GM18907 (cell line): ENCODE data around the gene DCDC2C.
"Not testable (repeated sequence)": the region's sequence is repeated elsewhere in the genome, so short reads cannot be mapped to it uniquely, and the experiment has no call there.

ENCODE experiments used
- ATAC-seq: cut with Tn5 transposase; IDR thresholded peaks from one replicate; pipeline ENCODE4 v1.9.1; 2021; ENCODE audit warnings: mild to moderate bottlenecking, moderate library complexity; ENCODE audit not compliant: unreplicated experiment

The DCDC2C gene, protein sequence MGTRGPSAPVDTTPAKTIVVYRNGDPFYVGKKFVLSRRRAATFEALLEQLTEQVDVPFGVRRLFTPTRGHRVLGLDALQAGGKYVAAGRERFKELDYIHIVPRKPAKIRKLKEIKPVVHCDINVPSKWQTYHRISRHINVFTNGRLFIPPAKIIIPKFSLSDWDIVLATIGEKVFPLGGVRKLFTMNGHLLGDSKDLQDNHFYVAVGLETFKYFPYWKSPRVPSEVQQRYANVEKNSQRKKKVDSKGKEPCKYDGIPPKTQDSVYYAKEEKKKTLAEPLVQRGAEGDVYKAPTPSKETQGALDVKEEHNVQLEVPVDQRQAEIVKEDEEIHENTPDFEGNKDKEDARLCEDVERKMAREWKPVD

DNA sequence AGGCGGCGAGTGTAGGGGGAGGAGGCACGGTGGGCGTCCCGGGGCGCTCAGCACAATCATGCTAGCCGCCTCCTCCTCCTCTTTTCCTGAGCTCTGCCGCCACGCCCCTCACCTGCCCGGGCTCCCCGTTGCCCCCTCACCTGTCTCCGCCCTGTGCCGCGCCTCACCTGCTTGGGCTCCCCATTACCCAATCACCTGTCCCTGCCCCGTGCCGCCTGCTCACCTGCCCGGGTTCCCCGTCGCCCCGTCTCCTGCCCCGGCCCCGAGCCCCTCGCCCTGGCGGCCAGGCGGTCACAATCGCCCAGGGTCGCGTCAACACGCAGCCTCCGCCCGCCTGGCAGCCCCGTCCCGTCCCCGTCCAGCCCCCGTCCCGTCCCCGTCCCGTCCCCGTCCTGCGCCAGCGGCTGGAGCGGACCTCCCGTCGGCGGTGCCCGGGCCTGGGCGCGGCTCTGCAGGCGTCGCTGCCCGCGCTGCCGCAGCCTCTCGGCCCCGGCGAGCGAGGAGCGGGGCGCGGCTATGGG is at the start of gene DCDC2C:
DCDC2C (plus strand) TSS at position 340 of the 521 bp plus-strand sequence; CDS start at position 517, 177 bp downstream.
- ATAC-seq, result no peak

DNA sequence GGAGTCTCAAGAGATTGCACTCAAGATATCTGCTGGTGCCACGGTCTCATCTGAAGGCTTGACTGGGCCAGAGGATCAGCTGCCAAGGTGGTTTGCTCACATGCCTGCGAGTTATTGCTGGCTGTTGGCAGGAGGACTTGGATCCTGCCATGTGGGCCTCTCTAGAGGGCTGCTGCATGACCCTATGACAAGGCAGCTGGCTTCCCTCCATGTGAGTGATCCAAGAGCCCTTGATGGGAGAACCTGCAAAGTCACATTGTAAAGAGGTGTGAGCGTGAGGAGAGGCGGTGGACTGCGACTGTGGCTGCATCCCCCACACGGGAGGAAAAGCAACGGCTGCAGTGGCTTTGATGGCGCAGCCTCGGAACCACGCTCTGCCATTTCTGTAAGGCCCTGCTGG is 49.4 kb upstream of the DCDC2C start:
- no peak for ATAC-seq

DNA sequence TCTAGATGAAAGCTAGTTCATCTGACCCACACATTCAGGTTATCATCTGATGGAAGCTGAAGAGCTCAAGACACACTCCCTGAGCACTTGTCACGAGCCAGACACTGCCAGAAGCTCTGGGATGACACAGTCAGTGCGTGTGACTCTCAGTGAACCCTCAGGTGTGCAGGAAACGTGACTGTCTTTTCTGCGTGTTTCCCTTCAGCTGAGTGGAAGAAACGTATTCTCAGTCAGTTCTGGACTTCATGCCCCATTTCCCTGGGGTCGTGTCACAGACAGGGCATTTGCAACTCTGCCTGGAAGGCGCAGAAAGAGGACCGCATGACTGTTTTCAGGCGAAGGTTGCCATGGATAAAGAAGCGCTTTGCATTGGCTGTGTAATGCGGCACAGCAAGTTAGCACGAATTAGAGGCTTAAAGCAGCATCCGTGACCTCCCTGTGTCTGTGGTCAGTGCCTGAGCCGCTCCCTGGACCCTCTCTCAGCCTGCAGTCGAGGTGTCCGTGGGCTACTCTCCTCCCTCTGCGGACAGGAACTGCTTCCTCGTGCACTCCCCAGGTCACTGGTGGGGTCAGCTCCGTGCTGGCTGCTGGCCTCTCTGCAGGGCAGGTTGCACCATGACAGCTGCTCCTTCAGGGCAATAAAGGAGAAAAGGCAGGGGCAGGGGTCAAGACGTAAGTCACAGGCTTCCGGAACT is 48.7 kb upstream of the DCDC2C start:
- no peak for ATAC-seq

DNA sequence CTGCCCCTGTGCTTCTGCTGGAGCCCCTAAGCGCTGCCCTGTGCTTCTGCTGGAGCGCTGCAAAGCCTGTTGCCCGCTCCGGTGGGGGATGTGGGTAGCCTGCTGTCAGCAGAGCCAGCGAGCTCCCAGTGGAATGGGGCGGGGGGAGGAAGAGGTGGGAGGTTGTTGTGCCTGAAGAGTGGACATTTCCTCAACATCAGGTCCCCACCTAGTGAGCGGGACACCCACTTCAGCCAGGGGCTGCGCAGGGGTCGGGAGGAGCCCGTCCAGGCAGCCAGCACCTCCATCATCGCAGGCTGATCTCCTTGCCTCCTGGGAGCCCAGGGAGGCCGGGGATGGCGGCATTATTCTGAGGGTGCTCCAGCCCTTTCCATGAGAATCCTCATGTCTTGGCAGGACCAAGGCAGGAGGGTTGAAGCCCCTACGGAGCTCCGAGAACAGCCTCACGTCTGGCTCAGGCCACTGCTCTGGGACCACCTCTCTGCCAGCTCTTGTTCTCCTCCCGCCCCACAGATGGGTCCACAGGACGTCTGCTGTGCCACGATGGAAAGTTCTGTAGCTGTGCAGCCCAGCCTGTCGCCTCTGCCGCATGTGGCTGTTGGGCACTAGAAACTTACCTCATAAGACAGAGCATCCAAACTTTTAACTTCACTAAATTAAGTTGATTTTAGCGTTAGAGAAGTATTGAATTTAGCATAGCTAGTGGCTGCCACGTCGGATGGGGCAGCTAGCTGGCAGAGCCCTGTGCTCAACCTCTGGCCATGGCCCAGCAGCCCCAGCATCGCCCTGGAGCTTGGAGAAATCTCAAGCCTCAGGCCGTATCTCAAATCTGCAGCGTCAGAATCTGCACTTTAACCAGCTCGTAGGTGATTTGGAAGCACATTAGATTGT is 47.3 kb upstream of the DCDC2C start:
- no peak for ATAC-seq

DNA sequence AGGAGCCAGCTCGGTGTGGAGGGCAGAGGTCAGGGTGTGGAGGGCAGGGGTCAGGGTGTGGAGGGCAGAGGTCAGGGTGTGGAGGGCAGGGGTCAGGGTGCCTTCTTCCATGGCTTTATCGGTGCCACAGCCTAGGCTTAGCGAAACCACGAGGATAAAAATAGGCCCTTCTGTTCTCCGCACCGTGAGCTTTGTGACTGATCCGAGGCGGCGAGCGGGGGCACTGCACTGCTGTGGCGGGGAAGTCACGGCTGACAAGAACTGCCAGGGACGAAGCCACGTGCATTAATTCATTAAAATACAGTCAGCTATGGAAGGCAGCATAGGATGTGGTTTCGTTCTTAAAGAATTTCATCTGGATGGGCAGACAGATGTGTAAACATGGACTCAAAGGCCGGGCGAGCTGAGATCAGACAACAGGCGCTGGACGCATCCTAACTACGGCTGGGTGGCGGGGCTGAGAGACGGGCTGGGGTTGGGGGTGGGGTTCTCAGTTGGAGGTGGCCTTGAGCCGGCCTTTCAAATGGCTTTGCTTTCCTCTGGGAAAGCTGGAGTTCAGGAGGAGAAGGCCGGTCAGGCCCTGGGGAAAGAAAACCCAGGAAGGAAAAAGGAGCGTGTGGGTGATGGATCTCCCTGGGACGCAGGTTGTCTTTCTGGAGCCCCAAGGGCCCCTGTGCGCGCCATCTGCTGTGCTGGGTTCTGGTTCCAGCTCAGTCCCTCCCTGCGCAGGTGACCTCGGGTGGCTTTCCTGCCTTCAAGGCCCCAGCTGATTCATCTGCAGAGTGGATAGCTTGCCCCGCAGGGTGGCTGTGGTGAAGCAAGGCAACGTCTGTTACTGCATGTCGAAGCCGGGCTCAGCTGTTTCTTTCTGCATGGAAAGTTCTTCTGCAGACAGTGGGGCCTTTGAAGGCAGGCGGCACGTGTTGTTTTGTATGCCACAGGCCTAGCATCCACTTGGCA is 46.3 kb upstream of the DCDC2C start:
- no peak for ATAC-seq

DNA sequence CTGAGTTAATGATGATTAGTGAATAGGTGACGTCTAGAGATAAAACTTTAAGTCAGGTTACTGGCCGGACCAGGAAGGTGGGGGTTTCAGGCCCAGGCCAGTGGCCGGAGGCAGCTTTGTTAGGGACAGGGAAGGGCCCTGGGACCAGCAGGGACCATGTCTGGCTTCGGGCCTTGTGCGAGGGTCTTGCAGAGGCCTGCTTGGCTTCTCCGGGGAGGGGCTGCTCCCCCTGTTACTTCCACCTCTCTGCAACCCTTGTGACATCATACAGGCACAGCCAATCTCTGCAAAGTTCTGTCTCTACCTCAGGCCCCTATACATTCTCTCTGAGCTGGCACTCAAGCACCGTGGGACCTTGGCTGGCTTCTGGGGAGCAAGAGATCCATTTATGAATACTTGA is 45.5 kb upstream of the DCDC2C start, which contains the start of gene ALLC:
ALLC (plus strand) TSS at position 320 of the 400 bp plus-strand sequence. CDS start 12,958 bp downstream, outside the sequence.
- no peak for ATAC-seq

DNA sequence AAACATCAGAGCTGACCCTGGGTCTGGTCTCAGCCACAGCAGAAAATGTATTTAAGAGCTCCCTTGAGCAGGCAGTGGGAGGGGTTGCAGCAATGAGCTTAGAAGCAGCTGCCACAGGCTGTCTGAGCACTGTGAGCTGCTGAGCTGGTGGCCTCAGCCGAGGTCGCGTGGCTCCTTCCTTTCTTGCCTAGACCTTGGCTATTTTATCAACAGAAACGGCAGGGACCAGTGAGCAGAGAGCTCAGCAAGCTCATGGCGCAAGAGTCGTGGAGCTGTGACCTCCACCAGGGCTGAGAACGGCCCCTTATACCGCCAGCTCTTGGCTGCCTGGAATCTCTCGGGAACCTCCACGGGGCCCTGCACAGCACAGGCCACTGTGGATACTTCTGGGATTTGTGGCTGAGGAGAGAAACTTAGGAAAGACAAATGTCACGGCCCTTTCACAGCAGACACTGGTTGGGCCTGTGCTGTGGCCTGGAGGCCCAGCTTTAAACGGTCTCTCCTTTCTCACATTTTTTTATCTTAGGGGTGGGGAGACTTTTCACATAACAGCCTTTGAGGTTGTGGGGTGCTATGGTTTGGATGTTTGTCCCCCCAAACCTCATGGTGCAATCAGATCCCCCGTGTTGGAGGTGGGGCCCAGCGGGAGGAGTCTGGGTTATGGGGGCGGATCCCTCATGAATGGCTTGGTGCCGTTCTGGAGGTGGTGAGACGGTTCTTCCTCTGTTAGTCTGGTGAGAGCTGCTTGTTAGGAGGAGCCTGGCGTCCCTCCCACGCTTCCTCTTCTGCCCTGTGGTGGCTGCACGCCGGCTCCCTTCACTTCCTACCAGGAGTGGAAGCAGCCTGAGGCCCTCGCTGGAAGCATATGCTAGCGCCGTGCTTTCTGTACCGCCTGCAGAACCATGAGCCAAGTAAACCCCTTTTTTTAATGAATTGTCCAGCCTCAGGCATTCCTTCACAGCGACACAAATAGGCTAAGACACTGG is 43.6 kb upstream of the DCDC2C start:
- ATAC-seq, result no peak

DNA sequence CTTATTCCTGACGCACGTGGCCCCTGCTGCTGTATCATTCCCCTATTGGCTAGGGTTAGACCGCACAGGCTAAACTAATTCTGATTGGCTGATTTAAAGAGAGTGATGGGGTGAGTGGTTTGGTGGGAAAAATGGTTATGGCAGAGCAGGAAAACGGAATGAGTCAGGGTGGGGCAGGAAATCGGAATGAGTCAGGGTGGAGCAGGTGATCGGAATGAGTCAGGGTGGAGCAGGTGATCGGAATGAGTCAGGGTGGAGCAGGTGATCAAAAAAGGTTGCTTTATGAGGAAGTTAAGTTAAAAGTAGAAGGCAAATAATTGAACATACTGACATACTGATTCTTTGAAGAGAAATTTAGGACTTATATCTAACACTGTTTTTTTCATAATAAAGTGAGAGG is 42.7 kb upstream of the DCDC2C start:
- ATAC-seq, result not testable (repeated sequence)

DNA sequence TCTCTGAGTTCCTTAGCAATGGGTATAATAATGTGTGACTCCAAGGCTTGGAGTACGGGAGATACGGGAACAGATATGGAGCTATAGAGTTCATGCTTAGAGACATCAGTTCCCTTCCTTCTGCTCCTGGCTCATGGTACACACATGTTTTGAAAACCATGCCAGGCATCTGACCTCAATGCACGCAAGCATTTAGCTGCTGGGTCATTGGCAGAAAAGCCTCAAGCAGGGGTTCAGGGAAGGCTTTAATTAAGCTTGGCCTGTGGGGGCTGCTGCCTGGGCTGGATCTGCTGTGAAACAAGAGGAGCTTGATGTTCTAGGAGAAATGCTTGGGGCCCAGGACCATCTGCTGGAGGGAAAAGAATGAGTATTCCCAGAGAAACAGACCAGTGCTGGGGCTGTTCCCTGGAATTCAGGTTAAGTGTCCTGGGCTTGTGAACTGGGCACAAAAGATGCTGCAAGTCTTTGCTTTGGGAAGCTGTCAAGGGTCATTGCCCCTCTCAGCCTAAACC is 42.2 kb upstream of the DCDC2C start:
- ATAC-seq, result no peak

DNA sequence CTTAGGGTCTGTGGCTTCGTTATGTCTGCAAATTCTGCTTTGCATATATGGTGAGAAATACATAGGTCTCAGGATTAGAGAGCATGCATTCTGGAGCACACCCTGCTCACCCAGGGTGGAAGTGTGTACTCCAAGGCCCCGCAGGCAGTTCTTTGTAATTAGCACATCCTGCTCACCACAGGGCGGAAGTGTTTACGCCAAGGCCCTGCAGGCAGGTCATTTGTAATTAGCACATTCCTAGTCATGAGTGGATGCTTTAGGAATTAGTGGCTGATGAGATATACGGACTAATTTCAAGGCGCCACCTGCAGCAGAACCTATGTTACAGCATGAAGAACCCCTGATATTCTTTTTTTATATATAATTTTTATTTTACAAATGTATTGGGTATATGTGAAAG is 41.1 kb upstream of the DCDC2C start:
- no peak for ATAC-seq

DNA sequence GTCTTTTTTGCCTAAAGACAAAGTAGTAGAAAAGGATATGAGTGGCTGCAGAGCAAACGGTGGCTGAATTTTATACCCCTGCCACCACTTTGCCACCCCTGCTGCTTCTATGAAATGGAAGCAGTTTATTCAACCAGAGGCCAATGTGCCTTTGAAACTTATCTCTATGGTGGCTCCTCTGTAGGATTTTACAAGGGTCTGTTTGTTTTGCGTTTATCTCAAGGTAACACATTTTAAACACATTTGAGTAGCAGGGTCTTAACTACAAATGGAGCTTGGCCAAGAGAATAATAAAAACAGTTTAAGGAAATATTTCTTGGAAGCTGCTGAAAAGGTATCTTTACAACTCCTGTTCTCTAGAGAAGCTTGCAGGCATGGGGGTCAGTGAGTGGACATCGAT is 39.3 kb upstream of the DCDC2C start:
- ATAC-seq, result no peak

DNA sequence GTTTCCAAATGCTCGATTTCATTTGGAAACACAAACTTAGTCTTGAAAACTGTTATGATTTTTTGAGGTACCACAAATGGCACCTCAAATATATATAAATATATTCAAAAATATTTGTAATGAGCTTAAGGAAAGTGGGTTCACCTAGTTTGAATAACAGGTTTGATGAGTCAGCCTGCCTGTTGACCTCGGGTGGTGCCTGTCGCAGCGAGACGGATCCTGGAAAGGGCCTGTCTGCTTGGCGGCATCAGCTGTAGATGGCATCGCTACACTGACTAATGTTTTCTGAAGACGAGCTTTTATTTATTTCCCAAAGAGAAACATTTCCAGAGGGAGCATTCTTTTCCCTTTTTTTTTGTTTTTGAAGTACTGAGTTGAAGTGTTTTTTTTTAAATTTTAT is 38.5 kb upstream of the DCDC2C start:
- ATAC-seq, result no peak

DNA sequence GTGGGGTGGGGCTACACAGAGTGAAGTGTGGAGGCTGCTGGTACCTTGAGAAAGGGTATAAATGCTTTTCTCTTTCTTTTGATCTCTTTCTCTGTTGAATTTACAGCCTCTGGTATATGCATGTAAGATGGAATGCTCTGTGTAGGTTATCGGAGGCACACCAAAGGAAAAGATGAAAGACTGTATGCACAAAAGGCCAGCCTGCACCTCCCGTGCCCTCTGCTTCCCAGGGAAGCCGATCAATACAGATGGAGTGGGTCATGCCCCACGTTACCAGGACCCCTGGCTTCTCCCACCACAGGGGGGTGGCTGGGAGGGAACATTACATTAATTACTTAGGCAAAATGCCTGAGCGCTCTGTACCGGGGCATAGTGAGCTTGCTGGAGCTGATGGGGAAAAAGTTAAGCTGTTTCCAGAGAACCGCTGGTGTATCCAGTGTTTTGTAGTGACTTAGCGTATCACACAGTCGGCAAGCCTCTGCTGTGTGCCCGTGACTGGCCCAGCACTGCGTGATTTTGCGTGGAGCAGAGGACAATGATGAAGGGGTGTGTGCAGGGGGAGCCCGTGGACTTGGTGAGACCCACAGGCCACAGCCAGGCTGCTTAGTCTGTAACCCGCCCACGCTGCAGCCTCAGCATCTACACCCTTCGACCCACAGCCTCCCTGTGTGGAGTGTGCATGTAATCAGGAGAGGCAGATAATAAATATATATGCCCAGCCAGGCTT is 37.3 kb upstream of the DCDC2C start:
- ATAC-seq, result no peak

DNA sequence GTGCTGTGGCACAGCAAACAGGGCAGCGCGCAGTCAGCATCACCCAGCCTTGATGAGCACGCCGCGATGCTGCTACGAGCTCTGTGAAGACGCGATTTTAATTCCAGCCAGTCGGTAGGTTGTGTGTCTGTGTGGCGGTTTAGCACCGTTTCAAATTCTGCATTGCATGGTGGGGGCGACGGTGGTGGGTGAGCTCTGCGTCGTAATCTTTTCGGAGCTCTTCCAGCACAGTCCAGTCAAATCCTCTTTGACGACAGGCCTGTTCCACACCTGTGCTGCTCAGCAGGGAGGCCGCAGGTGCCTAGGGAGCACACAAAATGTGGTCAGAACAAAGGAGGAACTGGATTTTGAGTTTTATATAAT is 36.8 kb upstream of the DCDC2C start:
- ATAC-seq, result no peak

DNA sequence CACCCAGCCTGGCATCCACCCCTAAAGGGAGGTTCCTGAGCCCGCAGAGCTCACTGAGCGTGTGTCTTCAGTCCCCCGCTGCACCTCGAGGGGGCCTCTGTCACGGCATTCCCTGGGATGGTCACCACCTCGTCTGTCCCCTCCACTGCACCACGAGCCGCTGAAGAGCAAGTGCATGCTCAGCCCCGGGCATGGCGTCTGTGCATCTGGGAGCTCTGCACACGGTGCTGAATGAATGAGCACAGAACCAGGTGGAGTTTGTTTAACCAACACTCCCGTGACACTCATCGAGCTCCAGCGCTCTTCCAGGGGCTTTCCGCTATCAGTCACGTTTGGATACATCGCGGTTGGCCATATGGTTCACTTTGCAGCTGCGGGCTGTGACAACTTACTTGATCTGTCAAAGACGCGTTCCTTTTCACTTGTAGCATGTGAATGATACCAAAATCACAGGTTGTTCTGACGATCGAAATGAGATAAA is 36.2 kb upstream of the DCDC2C start:
- no peak for ATAC-seq

DNA sequence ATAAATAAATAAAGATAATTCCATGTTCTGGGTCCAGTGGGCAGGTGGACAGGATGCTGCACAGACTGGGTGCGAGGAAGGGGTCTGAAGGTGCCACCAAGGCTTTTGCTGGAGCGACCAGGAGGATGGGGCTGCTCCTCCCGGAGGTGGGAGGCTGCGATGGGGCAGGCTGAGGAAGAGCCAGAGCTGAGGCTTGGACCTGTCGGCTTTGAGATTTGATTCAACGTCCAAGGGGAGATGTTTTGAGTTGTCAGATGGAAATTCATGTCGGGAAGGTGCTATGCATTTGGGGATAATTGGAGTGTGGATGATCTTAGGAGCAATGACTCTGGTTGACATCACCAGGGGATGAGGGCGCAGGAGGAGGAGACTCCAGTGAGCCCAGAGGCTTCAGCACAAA is 33.7 kb upstream of the DCDC2C start:
- no peak for ATAC-seq

DNA sequence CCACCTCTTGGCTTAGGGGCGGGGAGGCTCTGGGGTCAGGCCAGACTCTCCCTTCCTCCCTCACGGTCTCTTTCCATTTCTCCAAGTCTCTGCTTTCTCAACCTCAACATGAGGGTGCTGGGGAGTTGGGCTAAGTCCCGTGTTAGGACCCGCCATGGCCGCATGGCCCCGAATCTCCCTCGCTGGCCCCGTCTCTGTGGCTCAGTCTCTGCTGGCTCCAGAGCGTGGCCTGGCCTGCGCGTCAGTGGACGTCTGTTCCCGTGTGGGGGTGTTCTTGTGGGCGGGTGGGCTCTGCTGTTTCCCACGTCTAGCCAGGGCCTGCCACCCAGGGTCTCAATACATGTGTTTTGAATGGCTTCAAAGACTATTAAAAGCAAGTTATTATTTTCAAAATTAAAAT is 33.0 kb upstream of the DCDC2C start:
- no peak for ATAC-seq

DNA sequence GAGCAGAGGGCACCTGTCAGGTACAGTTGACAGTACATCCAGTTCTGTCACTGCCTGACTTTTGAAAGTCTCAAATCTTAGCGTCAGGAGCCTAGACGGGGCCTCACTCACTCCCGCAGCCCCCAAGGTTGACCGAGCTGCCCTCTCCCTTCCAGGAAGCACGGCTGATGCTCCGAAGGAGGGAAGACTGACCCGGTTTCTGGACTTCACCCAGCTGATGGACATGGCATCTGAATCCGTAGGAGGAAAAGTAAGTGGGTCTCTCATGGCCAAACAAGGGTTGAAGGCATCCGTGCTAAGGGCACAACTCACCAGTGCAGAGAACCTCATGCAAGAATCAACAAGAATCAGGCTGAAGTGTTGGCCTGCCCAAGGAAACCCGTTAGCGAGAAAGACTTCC is 32.4 kb upstream of the DCDC2C start:
- no peak for ATAC-seq
